Prostate gland (tissue), 2 donors: Measurements from ENCODE around the gene CBX6.

ENCODE experiments used
- CTCF ChIP-seq, 4 experiments: fragments of 200-600 bp in 2 of 4; fragments of 450-650 bp in 2 of 4; sonication (generic) in 2 of 4; IDR thresholded peaks; 1 replicate in 3 of 4; 2 replicates in 1 of 4; pipeline ENCODE4 v1.5.1; 2016 to 2019; ENCODE audit warnings: antibody characterized with exemption in 4 of 4, mild to moderate bottlenecking in 2 of 4, moderate library complexity in 2 of 4
- POLR2AphosphoS5 ChIP-seq: sonication (generic); formaldehyde crosslinking; IDR thresholded peaks from one replicate; pipeline ENCODE4 v1.6.1; 2017; ENCODE audit warnings: antibody characterized with exemption

- TF ChIP-seq CTCF (IDR thresholded peaks at IDR 0.05) (no peak), POLR2AphosphoS5 (peak; percentile 5)
Observed at GRCh38 chr22:38864361-38865191, 7.4 kb downstream of the CBX6 start.
